ENCODE measurements around the gene FSIP1.

DNA sequence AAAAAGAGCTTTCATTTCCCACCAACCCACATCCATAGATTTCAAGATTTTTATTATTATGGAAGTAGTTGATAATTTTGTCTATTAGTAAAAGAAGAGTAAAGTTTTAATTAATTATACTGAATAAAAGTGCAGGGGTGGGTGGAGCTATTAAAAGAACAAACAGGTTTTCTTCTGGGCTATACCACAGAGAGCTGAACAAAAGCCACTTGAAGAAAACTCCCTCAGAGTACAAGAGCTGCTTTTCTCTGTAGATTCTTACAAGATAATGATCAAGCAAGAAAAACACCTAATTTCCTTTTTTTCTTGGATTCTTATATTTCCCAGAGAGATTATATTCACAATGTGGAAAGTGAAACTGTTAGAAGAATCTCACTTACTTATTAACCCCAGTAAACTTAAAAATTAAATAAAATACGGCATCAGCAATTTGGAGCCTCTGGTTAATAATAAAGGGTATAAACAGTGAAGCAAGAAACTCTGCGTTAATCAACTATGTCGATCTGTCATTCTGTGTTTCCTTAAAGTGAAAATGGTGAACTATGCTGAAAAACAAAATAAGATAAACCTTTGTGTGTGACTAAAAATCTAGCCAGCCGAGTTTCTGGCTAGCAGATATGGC is 116.9 kb downstream of the FSIP1 start:
- no peak for TF ChIP-seq CTCF (IDR thresholded peaks at IDR 0.05)
- TF ChIP-seq POLR2A (IDR thresholded peaks at IDR 0.05), result no peak

All from body of pancreas (tissue), 4 donors.